ENCODE measurements around the gene CCDC57.
"Not testable (repeated sequence)": the region's sequence is repeated elsewhere in the genome, so short reads cannot be mapped to it uniquely, and the experiment has no call there.

CCDC57 gene

DNA sequence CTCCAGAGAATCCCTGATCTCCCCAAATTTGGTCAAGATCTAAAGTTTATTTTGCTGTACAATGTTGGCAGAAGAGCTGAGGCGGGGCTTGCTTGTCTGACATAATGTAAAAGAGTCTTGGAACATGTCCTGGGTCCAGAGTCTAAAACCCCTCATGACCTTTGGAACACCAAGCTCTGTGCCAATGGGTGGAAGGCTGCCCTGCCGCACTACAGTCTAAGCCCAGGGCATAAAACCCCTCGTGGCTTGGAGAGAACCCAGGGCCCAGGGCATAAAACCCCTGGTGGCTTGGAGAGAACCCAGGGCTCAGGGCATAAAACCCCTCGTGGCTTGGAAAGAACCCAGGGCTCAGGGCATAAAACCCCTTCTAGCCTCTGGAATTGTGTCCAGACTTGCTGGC lies 36.7 kb downstream of the CCDC57 start:
- no peak for DNase-seq (ENCODE audit: low spot score)

DNA sequence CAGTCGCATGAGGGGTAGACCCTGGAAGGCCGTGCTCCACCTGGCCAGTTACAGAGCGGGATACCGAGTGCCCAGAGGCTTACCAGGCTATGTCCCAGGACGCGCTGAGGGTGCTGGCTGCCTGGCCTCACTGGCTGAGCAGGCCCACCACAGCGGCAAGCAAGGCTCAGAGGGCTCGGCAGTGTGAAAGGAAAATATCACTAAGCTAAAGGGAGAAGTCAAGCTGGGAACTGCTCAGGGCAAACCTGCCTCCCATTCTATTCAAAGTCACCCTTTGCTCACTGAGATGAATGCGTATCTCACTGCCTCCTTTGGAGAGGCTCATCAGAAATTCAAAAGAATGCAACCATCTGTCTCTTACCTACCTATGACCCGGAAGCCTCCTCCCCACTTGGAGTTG lies 37.4 kb downstream of the CCDC57 start:
- DNase-seq (ENCODE audit: low spot score), result no peak

DNA sequence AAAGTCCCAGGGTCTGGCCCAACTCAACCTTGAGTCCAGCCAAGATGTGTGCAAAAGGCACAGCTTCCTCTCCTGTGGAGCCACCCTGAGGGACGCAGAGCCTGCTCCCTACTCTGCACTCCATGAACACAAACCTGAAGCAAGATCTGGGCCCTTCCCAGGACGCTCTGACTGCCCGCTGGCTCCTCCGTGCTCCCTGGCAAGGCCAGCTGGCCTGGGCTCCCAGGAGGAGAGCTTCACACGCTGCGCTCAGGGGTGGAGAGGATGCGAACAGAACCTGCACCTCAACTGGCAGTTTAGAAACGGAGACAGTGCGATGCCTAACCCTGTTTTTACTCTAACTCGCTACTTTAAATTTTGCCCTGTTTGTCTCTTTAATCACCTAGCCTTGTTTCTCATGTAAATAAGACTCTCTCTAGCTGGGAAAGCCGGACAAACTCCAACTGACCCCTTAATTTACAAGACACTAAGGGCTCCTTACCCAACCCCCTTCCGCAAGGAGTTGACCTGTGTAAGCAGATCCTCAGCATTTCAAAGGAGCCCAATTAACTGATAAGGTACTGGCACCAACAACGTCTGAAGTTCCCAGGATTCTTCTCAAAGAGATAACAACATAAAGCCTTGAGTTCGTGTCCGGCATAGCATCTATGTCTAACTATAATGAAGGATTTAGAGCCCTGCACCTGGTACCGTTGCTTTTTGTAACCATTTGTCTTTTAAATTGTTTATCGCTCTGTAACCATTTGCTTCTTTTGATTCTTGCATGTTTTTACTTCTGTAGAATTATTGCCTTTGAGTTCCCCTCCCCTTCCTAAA lies 38.4 kb downstream of the CCDC57 start:
- not testable (repeated sequence) for DNase-seq (ENCODE audit: low spot score)

- DNase-seq (ENCODE audit: low spot score), result no peak
Observed at GRCh38 chr17:82173351-82174041, 39.1 kb downstream of the CCDC57 start.

GRCh38 chr17:82172486-82173160 lies 40.0 kb downstream of the CCDC57 start:
- no peak for DNase-seq (ENCODE audit: low spot score)

GRCh38 chr17:82171750-82172375 lies 40.8 kb downstream of the CCDC57 start:
- no peak for DNase-seq (ENCODE audit: low spot score)

GRCh38 chr17:82170412-82170961 lies 42.2 kb downstream of the CCDC57 start:
- no peak for DNase-seq (ENCODE audit: low spot score)

GRCh38 chr17:82168568-82168967 lies 44.1 kb downstream of the CCDC57 start:
- DNase-seq (ENCODE audit: low spot score), result no peak

DNA sequence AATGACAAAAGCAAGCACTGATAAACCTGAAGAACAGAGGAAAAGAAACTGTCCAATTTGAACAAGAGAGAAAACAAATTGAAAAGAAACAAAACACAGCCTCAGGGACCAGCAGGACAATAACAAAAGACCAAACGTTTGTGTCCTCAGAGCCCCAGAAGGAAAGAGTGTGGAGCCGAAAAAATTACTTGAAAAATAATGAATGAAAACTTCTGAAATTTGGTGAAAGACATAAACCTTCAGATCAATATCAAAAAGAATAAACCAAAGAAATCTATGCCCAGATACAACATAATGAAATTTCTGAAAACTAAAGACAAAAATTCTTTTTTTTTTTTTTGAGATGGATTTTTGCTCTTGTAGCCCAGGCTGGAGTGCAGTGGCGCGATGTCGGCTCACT lies 45.6 kb downstream of the CCDC57 start:
- DNase-seq (ENCODE audit: low spot score), result no peak

GRCh38 chr17:82164853-82165252 lies 47.8 kb downstream of the CCDC57 start:
- DNase-seq (ENCODE audit: low spot score), result no peak

DNA sequence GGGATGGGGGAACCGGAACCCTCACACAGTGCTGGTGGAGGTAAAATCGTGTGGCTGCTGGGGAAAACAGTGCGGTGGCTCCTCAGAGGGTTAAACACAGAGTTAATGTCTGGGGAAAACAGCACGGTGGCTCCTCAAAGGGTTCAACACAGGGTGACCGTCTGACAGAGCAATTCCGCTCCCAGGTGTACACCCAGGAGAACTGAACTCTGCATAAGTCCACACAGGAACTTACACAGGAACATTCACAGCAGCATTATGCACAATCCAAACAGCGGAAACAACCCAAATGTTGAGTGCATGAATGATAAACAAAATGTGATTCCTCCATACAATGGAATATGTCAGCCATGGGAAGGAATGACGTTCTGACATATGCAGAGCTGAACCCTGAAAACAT lies 51.4 kb downstream of the CCDC57 start:
- DNase-seq (ENCODE audit: low spot score), result no peak

- DNase-seq (ENCODE audit: low spot score), result no peak
Observed at GRCh38 chr17:82160075-82160474, 52.6 kb downstream of the CCDC57 start.

DNA sequence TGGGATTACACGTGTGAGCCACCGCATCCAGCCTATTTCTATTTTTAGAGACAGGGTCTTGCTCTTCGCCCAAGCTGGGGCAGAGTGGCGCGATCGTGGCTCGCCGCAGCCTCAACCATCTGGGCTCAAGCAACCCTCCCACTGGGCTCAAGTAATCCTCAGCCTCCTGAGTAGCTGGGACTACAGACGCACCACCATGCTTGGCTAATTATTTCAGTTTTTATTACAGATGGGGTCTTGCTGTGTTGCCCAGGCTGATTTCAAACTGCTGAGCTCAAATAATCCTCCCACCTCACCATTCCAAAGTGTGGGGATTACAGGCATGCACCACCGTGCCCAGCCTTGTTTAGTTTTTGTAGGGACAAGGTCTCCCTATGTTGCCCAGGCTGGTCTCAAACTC lies 53.8 kb downstream of the CCDC57 start:
- no peak for DNase-seq (ENCODE audit: low spot score)

DNA sequence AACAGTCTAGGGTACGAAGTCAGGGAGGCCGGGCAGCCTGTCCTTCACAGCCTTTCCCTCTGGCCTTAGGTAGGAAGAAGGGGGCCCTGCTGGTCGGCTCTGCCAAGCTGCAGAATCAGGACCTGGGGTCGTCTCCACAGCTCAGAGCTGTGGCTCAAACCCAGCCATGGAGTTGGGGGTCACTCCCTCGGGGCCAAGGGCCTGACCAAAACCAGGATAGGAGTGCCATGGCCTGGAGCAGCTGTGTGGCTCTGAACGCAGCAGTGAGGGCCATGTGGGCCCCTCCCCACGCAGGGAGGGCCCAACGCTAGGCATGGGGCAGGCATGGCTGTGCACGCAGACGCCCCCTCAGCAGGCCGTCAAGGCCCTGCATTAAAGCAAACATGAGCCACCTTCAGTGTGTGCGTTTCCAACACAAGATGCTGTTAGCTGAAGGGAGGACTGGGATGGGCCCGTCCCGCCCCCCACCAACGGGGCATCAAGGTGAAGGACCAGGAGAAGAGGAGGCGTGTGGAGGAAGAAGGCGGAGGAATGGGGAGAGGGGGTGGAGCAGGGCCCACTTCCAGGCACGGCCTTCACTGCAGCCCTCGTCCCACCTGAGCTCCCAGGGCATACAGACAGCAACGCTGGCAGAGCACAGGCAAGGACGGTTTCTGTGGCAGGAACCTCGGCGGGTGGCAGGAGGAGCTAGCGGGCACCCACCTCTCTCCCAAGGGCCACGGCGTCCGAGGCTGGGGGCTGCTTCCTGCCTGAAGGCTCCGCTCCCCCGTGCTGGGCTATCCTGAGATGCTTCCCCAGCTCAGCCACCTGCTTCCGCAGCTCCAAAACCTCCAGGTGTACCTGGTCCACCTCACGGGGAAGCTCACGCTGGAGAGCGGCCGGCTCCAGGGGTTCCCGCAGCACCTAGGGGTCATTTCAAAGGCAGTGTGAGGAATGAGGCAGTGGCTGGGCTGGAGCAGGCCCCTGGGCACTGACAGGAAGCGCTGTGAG lies 55.3 kb downstream of the CCDC57 start:
- DNase-seq (ENCODE audit: low spot score), result no peak

DNA sequence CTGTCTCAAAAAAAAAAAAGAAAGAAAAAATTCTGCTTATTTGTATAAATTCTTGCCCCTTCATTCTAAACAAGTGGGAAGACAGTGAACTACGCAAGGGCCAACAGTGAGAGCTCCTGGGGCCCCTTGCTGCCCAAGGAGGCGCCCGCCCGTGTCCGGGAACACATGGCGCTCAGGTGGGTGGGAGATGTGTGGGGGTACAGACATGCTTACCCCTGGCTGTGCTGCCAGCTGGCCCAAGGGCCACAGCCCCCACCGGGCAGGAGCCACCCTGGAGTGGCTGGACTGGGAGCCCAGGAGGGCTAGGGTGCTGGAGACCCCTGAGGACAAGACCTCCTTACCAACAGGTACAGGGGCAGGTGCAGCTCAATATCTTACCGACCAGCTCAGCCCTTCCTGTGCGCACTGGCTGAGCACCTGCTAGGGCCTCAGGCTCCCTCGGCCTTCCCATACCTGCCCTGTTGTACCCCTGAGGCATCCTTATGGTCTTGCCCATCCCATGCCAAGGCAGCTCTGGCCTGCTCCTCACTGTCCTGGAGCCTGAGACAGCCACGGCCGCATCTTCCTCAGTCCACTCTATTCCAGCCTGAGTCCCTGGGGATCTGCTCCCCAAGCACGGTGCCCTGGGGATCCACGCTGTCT lies 56.2 kb downstream of the CCDC57 start:
- DNase-seq (ENCODE audit: low spot score), result no peak

DNA sequence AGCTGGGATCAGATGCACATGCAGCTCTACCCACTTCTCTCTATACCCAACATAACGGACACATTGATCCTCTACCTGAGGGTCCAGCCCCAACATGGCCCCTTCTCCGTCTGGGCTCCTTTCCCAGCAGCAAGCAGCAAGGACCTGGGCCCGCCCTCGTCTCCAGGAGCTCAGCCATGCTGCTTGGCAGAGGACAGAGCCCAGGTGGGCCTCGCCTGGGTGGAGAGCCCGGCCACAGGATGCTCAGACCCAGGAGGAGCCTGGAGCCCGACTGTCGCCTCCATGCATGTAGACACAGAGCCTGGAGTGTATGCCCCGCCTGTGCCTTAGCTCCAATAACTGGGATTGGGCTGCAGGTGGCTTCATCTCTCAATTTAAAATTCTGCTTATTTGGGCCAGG lies 57.0 kb downstream of the CCDC57 start:
- no peak for DNase-seq (ENCODE audit: low spot score)

- no peak for DNase-seq (ENCODE audit: low spot score)
Observed at GRCh38 chr17:82154881-82155331, 57.7 kb downstream of the CCDC57 start.

DNA sequence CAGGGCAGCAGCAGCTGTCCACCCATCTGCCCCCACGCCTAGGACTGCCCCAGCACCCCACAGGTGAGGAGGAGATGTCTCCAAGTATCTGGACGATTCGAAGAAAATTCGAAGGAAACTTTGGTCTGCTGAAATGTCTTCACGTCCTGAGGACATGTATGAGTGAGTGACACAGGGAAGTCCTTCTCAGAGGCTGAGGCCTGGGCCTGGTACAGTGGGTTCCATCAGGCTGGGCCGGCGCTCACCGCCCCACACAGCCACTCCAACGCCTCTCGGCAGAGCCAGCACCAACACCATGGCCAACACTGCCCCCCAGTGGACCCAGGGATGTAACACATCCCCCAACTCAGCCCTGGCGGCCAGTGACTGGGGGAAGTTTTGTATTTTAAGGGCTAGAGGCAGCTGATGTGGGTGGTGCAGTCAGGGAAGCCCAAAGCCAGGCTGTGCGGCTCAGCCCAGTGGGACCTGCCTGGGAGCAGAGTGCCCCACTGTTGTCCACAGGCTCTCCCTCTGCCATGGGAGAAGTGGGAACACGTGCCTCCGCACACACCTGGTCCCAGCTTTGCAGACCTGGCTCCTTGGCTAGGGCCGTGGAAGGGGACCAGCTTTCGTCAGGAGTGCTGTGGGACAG lies 58.8 kb downstream of the CCDC57 start:
- DNase-seq (ENCODE audit: low spot score), result peak; percentile 80

DNA sequence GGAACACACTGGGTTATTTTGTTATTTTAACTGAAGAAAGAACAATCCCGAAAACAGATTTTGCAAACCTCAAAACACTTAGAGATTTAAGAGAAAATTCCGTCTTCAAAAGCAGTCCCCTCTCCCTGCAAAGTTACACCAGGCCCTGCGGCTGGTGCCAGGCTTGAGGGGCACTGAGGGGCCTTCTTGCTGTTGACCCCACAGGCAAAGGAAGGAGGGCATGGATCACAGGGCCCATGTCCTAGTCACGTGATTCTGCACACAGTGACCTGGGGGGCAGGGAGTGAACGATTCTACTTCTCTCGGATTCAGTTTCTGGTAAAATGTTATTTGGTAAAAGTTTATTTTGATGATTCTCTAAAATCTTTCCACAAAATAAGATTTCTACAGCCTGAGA lies 59.3 kb downstream of the CCDC57 start:
- no peak for DNase-seq (ENCODE audit: low spot score)
